HUES64 (cell line): ENCODE measurements around the gene PC.

Source experiments
- H3K27ac ChIP-seq: 2 replicates; pipeline ENCODE4 v1.7.0; 2013; ENCODE audit warnings: low read depth, low read length, inconsistent platforms
- H3K27me3 ChIP-seq: 2 replicates; pipeline ENCODE4 v1.6.1; 2013; ENCODE audit warnings: mild to moderate bottlenecking, low read length; ENCODE audit not compliant: insufficient read depth
- H3K36me3 ChIP-seq: 2 replicates; pipeline ENCODE4 v1.6.1; 2013; ENCODE audit warnings: mild to moderate bottlenecking, low read length; ENCODE audit not compliant: insufficient read depth
- H3K4me1 ChIP-seq: 2 replicates; pipeline ENCODE4 v1.6.1; 2013; ENCODE audit warnings: mild to moderate bottlenecking, low read length, moderate library complexity; ENCODE audit not compliant: insufficient read depth
- H3K4me3 ChIP-seq: 2 replicates; pipeline ENCODE4 v1.5.1; 2013; ENCODE audit warnings: mild to moderate bottlenecking, low read length, moderate library complexity
- H3K9ac ChIP-seq: 2 replicates; pipeline ENCODE4 v1.6.1; 2013; ENCODE audit warnings: mild to moderate bottlenecking, low read depth, low read length
- H3K9me3 ChIP-seq: 2 replicates; pipeline ENCODE4 v1.6.1; 2013; ENCODE audit warnings: low read depth, low read length; ENCODE audit not compliant: insufficient read depth
- WGBS: fragments of 150-250, 120-280 bp; methylation state at CpG from one replicate; pipeline ENCODE4 v1.1.7; 2013; ENCODE audit warnings: missing lambda C conversion rate; 5-methylcytosine and 5-hydroxymethylcytosine counted together

The PC gene

GRCh38 chr11:66857927-66858185 lies 100.3 kb downstream of the PC start:
- peaks cover 12% of the 10 kb centered on the region; the same call in 1 of the 2 replicates for H3K36me3 ChIP-seq
- 92% methylated on average over 19 of the region's 19 CpGs for WGBS
- H3K27ac ChIP-seq = no peak overlapping the region
- H3K27me3 ChIP-seq = no peaks in the 10 kb centered on the region
- H3K4me1 ChIP-seq = peaks cover 5% of the 10 kb centered on the region; the same call in 1 of the 2 replicates
- H3K9me3 ChIP-seq = no peaks in the 10 kb centered on the region
- no peak overlapping the region for H3K9ac ChIP-seq
- peak overlapping the region; percentile 83 for H3K4me3 ChIP-seq

- no peaks in the 10 kb centered on the region for H3K9me3 ChIP-seq
- peak overlapping the region; percentile 88 for H3K9ac ChIP-seq
- WGBS = 28% methylated on average over 46 of the region's 47 CpGs
- peak overlapping the region; percentile 83 for H3K4me3 ChIP-seq
- H3K36me3 ChIP-seq = peaks cover 11% of the 10 kb centered on the region; the same call in 1 of the 2 replicates
- H3K27me3 ChIP-seq = no peaks in the 10 kb centered on the region
- no peak overlapping the region; the same call in 1 of the 2 replicates for H3K27ac ChIP-seq
- peaks cover 5% of the 10 kb centered on the region; the same call in 1 of the 2 replicates for H3K4me1 ChIP-seq
Measured at GRCh38 chr11:66857234-66857926, 100.8 kb downstream of the PC start.

- under 1% methylated on average over 103 of the region's 103 CpGs for WGBS
- Histone ChIP-seq H3K9me3 (no peaks in the 10 kb centered on the region), H3K4me3 (peak within 1 kb of the TSS; percentile 83), H3K27ac (peak within 1 kb of the TSS; percentile 85), H3K36me3 (peaks cover 9% of the 10 kb centered on the region; the same call in 1 of the 2 replicates), H3K4me1 (peaks cover 5% of the 10 kb centered on the region; the same call in 1 of the 2 replicates), H3K9ac (peak within 1 kb of the TSS; percentile 88), H3K27me3 (no peaks in the 10 kb centered on the region)
Measured at GRCh38 chr11:66856496-66857233, 101.5 kb downstream of the PC start, which contains the start of gene LRFN4. TSS of gene LRFN4 (plus strand) at chr11:66857064. CDS start at chr11:66857745, 681 bp downstream.

- Histone ChIP-seq H3K9ac (peak overlapping the region; percentile 88), H3K27ac (peak overlapping the region; percentile 85), H3K27me3 (no peaks in the 10 kb centered on the region), H3K4me3 (peak overlapping the region; percentile 83), H3K9me3 (no peaks in the 10 kb centered on the region), H3K36me3 (peaks cover 9% of the 10 kb centered on the region; the same call in 1 of the 2 replicates), H3K4me1 (peaks cover 5% of the 10 kb centered on the region; the same call in 1 of the 2 replicates)
- 7% methylated on average over 51 of the region's 51 CpGs for WGBS
Measured at GRCh38 chr11:66855574-66856495, 102.3 kb downstream of the PC start.

GRCh38 chr11:66854729-66855211 lies 103.4 kb downstream of the PC start:
- Histone ChIP-seq H3K4me1 (peaks cover 5% of the 10 kb centered on the region; the same call in 1 of the 2 replicates), H3K36me3 (peaks cover 7% of the 10 kb centered on the region; the same call in 1 of the 2 replicates), H3K9ac (no peak overlapping the region), H3K9me3 (no peaks in the 10 kb centered on the region), H3K27ac (no peak overlapping the region), H3K27me3 (no peaks in the 10 kb centered on the region), H3K4me3 (no peak overlapping the region)
- WGBS = 93% methylated on average over 15 of the region's 15 CpGs

GRCh38 chr11:66854231-66854661 lies 103.9 kb downstream of the PC start:
- no peaks in the 10 kb centered on the region for H3K27me3 ChIP-seq
- peaks cover 2% of the 10 kb centered on the region; the same call in 1 of the 2 replicates for H3K36me3 ChIP-seq
- H3K9me3 ChIP-seq = no peaks in the 10 kb centered on the region
- H3K27ac ChIP-seq = no peak overlapping the region
- WGBS = 94% methylated on average over 12 of the region's 12 CpGs
- H3K9ac ChIP-seq = no peak overlapping the region
- H3K4me3 ChIP-seq = no peak overlapping the region
- H3K4me1 ChIP-seq = peaks cover 5% of the 10 kb centered on the region; the same call in 1 of the 2 replicates

- no peak overlapping the region for H3K9ac ChIP-seq
- no peak overlapping the region for H3K27ac ChIP-seq
- no peaks in the 10 kb centered on the region for H3K9me3 ChIP-seq
- H3K36me3 ChIP-seq = peaks cover 5% of the 10 kb centered on the region; the same call in 1 of the 2 replicates
- H3K4me1 ChIP-seq = peaks cover 5% of the 10 kb centered on the region; the same call in 1 of the 2 replicates
- no peak overlapping the region for H3K4me3 ChIP-seq
- WGBS = 91% methylated on average over 26 of the region's 26 CpGs
- no peaks in the 10 kb centered on the region for H3K27me3 ChIP-seq
Measured at GRCh38 chr11:66853242-66854229, 104.6 kb downstream of the PC start.

- WGBS = 92% methylated on average over 26 of the region's 26 CpGs
- no peak overlapping the region for H3K27ac ChIP-seq
- H3K9me3 ChIP-seq = no peaks in the 10 kb centered on the region
- H3K4me3 ChIP-seq = no peak overlapping the region
- H3K36me3 ChIP-seq = peaks cover 12% of the 10 kb centered on the region
- peaks cover 5% of the 10 kb centered on the region; the same call in 1 of the 2 replicates for H3K4me1 ChIP-seq
- no peaks in the 10 kb centered on the region for H3K27me3 ChIP-seq
- H3K9ac ChIP-seq = no peak overlapping the region
Measured at GRCh38 chr11:66852466-66853241, 105.5 kb downstream of the PC start.

GRCh38 chr11:66851698-66852465 lies 106.3 kb downstream of the PC start:
- 86% methylated on average over 26 of the region's 26 CpGs for WGBS
- no peak overlapping the region for H3K27ac ChIP-seq
- H3K27me3 ChIP-seq = no peaks in the 10 kb centered on the region
- no peak overlapping the region for H3K4me3 ChIP-seq
- peaks cover 15% of the 10 kb centered on the region for H3K36me3 ChIP-seq
- H3K9ac ChIP-seq = no peak overlapping the region
- H3K9me3 ChIP-seq = no peaks in the 10 kb centered on the region
- H3K4me1 ChIP-seq = peaks cover 5% of the 10 kb centered on the region; the same call in 1 of the 2 replicates
